ELR (cell line): ENCODE measurements around the gene VPS13C.
A peak's percentile ranks its signal among the peaks of the same experiment; 100 is the strongest.
"Not testable (repeated sequence)": the region's sequence is repeated elsewhere in the genome, so short reads cannot be mapped to it uniquely, and the experiment has no call there.

ENCODE experiments used
- DNase-seq: peaks from one replicate; pipeline ENCODE4 v3.0.0-alpha.2; 2015; ENCODE audit warnings: low read depth

VPS13C gene

DNA sequence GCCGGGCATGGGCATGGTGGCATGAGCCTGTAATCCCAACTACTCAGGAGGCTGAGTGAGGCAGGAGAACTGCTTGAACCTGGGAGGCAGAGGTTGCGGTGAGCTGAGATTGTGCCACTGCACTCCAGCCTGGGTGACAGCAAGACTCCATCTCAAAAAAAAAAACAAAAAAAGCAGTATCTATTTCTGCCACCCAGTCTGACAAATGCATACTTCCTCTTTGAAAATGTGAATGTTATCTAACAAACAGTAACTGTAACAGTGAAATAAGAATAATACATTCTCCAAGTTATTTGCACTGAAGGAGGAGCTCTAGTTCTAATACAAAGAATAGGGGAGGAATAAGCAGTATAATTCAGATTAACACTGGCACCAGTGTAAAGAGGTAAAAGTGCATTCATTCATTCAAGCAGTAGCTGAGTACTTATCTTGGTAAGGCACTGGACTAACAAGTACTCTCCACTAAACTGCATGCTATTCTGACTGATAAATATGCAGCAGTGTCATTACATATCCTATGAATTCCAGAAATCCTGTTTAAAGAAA is 12.9 kb downstream of the VPS13C start:
- no peak for DNase-seq

DNA sequence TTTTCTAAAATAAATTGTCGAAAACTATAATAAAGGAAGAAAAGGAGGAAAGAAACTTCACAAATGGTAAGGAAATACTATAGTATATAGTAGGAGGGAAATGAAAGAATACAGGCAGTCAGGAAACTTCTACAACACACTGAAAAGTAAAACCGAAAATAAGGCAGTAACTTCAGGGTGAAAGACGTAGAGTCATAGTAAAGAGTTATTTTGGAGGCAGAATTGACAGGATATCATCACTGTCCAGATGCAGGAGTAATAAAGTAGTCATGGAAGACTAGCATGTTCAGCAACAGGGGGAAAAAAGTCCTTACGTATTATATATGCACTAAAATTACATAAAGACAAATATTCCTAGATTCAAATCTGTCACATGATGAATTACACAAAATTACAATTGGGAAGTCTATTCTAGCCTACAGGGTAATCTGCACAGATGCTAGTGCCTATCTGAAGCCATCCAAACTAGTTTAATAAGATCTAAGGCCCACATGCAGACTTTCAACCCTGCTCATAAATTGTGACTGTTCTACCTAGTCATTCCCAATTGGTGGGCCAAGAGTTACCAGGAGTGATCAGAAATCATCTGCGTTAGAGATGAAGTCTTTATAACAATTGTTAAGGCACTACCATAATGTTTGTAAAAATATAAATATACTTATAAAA is 14.0 kb downstream of the VPS13C start:
- no peak for DNase-seq

DNA sequence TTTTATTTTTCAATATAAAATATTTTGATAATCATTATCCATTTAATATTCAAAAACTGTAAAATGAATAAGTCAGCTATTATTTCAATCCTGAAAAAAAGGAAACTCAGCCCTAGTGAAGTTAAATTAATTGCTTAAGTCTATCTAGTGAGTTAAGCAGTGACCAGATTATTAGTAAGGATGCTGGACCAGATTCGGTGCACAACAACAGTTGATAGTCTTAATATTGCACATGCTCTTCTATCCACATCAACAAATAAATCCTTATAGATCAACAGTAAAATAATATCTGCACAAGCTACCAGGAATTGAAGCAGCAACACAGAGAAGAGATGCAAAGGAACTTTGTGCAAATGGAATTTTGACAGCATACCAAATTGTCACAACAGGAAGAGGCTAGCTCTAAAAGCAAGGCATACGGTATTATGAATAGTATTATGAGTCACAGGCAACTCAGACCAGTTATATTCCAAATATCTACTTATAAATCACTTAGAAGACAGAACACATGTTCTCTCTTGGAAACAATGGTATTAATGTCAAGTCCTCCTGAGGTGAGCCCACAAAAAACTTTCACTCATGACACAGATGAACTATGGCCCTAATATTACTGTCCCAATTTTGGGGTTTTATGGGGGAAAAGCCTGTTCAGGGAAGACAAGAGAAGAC is 24.9 kb downstream of the VPS13C start:
- DNase-seq = peak; percentile 87

DNA sequence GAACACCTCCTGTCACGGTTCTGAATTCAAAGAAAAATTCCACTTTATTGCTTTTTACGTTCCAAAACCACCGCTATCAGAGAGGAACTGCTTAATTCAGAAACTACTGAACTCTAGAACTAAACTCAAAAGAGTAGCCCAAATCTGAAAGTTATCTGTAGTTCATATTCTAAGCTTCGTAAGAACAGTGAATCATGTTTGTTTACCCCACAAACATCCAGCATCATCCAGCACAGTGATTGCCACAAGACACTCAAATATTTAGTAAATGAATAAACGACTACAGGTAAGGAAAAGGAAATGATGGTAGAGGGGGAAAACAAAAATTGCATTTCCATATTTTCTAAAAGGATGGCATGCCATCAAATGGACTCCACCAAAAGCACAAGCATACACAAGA is 32.3 kb downstream of the VPS13C start:
- DNase-seq = no peak

DNA sequence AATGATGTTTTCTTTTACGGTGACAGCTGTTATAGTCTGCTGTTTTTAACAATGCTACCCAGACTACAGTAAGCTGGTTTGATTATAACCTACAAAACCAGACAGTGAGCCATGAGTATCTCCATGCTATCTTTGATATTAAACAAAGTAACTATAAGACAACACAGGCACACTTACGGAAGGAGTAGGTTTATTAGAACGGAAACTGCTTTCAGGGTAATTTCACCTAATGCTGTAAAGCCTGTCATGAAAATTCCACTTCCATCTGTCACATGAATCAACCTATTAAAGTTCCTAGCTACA is 33.0 kb downstream of the VPS13C start:
- no peak for DNase-seq

DNA sequence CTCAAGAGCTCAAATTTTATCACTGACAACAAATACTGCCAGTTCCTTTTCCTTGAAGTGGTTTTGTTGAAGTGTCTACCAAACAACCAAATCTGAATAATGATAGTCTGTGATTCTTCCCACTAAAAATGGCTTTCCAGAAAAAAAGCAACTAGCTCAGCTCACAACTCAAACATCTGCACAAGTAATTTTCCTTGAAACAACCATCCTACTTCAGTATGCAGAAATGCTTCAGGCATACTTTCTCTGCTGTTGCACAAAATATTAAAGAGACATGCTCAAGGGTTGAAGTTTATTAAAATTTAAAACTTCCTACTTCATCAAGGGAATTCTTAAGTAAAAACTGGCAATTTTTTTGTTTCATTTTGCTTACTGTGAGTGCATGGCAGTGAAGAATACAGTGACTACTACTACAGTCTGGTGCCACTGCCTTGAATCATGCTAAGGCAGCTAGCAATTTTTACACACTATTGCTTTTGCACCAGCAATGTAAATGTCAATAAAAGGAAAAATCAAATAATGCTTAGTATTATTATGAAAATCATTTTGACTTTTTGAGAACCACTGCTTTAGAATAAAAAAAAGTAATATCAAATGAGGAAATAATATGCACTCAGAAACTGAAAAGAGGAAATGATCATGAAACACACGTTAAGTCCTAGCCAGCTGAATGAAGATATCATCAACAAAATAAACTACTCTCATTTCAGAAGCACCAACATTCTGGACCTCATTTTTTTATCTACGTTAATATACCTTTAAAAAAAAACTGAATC is 33.6 kb downstream of the VPS13C start:
- DNase-seq = no peak

DNA sequence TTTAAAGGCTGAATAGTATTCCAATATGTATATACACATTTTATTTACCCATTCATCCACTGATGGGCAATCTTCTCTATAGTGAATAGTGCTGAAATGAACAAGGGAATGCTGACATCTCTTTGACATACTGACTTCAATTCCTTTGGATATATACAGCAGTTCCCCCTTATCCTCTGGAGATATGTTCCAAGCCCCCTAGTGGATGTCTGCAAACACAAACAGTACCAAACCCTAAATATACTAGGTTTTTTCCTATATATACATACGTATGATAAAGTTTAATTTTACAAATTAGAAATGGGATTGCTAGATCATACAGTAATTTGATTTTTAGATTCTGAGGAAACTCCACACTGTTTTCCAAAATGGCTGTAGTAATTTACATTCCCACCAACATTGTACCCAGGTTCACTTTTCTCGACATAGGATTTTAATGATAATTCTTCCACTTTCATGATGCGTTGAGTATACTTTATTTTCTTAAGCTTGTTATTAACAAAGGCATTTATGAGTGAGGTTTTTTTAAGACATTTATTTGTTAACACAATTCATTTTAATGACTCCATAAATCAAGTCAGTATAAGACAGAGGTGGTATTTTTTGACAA is 38.2 kb downstream of the VPS13C start:
- DNase-seq = peak; percentile 42

DNA sequence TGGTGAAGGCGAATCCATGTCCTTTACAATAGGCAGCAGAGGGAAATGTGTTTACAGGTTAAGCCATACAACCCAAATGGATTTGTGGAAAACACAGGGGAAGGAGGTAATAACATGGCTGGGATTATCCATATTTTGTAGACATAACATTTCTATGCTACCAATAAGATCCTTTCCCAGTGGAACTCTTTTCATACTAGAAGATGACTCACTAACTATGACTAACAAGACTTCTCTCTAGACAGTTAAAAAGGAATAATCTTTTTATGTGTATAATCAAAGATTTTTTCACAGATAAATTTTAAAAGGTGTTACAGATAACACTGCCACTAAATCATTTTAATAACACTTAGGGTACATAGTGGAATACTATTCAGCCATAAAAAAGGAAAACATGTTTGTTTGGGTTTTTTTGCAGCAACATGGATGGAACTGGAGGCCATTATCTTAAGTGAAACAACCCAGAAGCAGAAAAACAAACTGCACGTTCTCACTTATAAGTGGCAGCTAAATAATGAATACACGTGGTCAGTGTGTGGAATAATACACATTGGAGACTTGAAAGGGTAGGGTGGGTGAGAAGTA is 39.6 kb downstream of the VPS13C start:
- peak; percentile 72 for DNase-seq

DNA sequence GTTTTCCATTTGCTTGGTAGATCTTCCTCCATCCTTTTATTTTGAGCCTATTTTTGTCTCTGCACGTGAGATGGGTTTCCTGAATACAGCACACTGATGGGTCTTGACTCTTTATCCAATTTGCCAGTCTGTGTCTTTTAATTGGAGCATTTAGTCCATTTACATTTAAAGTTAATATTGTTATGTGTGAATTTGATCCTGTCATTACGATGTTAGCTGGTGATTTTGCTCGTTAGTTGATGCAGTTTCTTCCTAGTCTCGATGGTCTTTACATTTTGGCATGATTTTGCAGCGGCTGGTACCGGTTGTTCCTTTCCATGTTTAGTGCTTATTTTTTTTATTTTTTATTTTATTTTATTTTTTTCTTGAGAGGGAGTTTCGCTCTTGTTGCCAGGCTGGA is 54.9 kb downstream of the VPS13C start:
- DNase-seq = not testable (repeated sequence)

DNA sequence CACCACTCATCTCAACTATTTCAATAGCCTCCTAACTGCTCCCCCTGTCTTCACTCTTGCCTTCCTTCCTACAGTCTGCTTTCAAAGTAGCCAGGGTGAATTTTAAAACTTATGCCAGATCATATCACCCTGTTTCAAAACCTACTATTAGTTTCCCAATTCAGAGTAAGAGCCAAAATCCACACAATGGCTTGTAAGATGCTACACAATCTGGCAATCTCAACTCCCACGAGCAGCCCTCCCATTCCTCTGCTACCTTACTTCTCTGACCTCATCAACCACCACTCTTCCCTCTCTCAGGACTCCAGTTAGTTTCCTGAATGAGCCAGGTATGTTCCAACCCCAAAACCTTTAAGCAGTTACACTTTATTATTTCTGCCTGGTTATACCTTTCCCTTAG is 62.5 kb downstream of the VPS13C start:
- no peak for DNase-seq

DNA sequence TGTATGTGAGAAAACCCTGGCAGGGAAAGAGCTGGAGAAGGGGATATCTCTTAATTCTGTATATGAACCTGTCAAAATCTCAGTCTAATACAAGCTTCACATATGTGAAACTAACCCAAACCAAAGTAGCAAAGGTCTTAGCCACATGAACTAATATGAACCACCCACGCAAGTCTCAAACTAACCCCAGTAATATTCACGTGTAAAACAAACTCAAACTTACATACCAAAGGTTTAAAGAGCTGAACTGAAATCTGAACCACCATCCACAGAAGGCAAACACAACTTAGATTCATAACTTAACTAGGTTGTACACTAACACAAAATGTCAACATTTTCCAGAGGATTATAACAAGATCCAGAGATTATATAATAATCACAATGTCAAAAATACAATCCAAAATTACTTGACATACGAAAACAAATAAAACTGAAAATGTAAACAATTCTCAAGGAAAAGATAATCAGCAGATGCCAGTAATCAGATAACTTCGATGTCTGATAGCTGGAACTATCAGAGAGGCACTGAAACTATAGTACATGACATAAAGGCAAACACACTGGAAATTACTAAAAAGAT is 64.1 kb downstream of the VPS13C start:
- no peak for DNase-seq

DNA sequence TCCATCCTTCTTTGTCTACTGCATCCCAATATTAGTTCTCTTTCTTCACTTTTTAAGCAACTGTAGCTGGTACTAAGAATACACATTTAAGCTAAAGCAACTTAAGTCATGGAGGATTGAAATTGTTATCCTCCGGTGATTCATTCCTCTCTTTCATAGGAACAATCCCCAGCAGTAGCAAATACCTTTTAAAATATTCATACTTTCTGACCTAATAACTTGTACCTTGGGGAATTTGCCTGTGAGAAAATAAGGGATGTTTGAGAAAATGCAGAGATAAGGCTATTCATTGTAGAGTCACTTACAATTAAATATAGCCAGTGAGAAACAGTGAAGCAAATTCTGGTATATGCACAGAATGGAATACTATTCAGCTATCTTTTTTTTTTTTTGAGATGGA is 66.0 kb downstream of the VPS13C start:
- peak; percentile 63 for DNase-seq

DNA sequence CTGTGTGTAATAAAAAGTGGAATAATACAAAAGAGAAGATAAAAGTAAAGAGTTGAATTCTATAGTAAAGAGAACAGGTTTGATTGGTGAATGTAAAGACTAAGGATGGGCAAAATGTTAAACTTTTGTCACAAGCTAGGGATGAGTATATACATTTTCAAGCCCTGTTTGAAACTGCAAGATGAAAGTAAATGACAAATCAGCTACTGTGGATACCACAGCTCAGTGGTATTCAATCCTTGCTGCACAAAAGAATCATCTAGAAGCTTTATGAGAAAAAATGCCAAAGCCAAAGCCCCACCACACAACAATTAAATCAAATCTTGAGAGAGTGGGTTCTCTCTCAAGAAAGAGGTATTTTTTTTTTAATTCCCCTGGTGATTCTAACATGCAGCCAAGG is 67.7 kb downstream of the VPS13C start:
- no peak for DNase-seq

DNA sequence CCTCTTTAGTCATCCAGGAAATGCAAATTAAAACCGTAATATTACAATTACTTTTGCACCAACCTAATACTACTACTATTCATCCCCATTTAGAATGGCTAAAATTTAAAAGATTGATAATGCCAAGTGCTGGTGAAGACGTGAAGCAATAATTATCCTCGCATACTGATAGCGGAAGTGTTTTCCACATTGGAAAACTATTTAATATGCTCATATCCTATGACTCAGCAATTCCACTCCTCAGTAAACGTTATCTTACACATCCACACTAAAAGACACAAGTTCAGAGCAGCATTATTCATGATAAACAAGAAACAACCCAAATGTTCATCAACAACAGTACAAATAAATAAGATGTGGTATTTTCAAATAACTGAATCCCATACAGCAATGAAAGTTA is 70.6 kb downstream of the VPS13C start:
- peak; percentile 28 for DNase-seq

DNA sequence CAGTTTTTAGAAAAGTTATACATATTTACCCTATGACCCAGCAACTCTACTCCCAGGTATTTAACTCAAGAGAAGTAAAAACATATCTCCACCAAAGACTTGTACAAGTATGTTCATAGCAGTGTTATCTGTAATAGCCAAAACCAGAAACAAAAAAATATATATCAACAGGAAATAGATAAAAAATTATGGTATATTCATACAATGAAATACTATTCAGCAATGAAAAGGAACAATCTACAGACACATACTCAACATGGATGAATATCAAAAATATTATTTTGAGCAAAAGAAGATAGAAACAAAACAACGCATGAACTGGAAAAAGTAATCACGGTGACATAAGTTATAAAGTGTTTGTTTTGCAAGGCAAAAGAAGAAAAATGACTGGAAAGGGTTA is 72.4 kb downstream of the VPS13C start:
- DNase-seq = no peak

DNA sequence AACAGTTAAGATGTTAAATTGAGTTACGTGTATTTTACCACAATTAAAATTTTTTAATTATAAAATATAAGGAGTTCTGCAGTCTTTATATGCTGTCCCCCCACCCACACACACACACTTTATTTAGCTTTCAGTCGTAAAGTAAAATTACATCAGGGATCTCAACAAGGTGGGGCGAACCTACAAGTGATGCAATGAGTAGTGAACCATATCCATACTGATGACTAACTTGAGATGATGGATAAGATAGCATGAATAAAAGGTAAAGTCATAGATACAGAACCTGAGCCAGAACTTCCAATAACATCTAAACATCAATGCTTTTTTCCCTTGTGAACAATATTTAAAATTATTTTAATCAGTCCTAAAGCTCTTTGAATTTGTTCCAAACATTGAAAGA is 77.2 kb downstream of the VPS13C start:
- DNase-seq = no peak

DNA sequence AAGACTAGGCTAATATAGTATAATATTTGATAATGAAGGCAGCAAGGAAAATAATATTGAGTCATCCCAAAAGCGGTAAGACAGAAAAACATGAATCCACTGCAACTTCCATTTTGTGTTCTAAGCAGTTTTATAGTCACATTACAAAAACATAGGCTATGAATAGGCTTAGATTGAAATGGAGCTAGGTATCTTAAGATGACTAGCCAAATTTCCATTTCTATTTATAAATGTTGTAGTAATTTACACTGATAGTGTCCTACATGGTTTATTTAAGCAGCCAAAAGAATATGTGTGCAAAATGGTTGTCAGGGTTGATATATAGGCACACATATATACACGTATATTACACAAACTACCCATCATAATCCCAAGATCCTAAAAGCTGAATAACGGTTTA is 82.0 kb downstream of the VPS13C start:
- DNase-seq = no peak

DNA sequence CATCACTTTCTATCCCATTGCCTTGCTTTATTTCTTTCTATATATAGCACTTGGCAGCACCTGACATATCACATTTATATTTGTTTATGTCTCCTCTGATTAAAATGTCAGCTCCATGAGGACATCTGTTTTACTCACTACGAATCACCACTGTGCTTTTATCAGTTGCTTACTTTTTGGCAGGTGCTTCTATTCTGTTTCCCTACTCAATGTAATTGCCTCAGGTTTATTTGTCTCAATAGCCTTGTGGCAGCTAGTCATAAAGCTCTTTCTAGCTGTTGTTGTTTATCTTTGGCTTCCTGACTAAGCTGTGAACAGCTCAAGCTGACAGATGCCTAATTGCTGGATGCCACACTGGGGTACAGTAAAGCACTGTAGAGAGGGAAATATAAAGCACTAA is 85.5 kb downstream of the VPS13C start:
- DNase-seq = peak; percentile 13

DNA sequence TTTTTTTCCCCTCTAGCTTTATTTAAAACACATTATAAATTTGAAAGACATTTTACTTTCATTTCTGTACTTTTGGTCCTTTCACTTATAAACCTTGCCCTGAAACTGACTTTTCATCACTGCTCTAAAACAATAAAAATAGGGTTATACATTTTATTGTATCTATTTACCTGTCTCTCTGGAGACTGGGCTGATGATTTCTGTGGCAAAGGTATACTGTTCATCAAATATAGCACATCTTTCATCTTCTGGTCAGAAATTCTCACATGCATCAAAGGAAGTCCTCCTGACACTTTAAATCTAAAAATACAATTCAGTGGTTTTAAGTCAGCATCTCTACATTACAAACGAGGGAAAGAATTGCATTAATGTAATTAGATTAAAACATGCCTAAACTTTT is 86.1 kb downstream of the VPS13C start:
- no peak for DNase-seq

DNA sequence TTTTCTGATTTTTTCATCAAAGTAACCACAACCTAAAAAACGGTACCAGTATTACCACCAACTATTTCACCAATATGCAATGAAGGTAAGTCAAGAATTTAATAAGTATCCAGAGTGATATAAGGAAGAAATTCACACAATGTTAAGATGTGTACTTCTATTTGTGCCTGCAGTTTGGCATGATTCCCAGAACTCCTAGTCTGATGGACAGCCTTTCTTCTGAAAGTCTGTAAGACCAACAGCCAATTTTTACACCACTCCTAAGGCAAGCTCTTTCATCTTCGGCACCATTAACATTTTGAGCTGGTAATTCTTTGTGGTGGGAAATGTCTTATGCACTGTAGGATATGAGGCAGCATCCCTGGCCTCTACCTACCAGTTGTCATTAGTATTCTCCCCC is 108.3 kb downstream of the VPS13C start:
- DNase-seq = no peak

DNA sequence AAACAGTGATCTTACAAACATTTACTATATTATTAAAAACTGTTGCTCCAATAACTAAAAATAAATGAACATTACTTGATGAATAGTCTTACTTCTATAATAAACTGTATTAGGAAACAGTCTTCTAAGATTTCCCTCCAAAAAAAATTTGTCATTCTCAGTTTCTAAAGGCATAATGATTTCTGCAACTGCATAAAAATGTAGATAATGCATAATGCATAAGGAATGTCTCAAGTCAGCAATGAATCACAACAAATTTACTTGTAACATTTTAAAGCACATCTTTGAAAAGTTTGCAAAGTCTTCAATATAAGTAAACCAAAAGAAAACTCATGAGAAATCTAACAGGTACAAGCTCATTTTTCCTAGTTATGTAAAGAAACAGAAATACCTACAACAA is 113.5 kb downstream of the VPS13C start:
- peak; percentile 60 for DNase-seq

DNA sequence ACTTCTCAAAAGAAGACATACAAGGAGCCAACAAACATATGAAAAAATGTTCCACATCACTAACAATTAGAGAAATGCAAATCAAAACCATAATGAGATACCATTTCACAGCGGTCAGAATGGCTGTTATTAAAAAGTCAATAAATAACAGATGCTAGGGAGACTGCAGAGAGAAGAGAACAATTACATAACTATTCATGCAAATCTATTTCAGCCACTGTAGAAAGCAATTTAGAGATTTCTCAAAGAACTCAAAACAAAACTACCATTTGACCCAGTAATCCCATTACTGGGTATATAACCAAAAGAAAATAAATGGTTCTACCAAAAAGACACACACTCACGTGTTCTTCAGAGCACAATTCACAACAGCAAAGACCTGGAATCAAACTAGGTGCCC is 116.3 kb downstream of the VPS13C start:
- DNase-seq = no peak
